ENCODE data around the gene PRG2. TPM values are rescaled to one million over a fixed set of nuclear protein-coding genes. Genes with fewer than 3 reads are reported as not detected.

The PRG2 gene
- total and polyA plus RNA-seq, 2 of the 13 experiments (the other 11 are each of a cell fraction or from before 2014, with no cell fraction given): not detected

DNA sequence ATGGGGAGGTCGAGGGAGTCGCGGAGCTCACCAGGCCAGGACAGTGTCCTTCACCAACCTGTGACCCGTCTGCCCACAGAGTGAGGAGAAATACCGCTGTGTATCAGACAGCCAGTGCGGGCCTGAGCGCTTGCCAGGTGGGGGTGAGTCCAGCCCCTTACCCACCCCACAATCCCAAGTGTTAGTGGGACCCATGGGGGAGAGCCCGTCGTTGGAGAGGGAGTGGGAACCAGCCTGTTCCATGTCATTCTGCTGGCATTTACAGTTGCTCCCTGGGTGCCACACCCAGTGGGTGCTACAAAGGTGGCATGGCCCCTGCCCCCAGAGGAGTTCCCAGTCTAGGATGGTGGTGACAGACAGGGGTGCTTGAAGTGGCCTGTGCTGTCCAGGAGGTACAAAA, 43.1 kb downstream of the PRG2 start:
- H3K36me3 ChIP-seq (replicated peaks in 1 of 2; ENCODE audit: control insufficient read depth in 1 of 2, insufficient read depth in 2 of 2, low read length in 2 of 2): no peaks in the 10 kb centered on the region
- POLR2A ChIA-PET: no interaction called here
- ATAC-seq (no peak), DNase-seq (ENCODE audit: low spot score) (no peak), FAIRE-seq (no peak)
- H3K27ac ChIP-seq (ENCODE audit: extremely low read length, insufficient read depth, low read length): no peak overlapping the region
- no peaks in the 10 kb centered on the region for H3K79me2 ChIP-seq (ENCODE audit: insufficient read depth, low read length)
- no TSS peak for BruUV-seq (replicated peaks)
- H3K4me1 ChIP-seq (ENCODE audit: insufficient read depth, low read length): peaks cover 53% of the 10 kb centered on the region
- CTCF ChIA-PET (ENCODE audit: low intra/inter-chr PET ratio, low total read pairs): no interaction called here
- intact Hi-C loops (cut with micrococcal nuclease; ENCODE audit: unreplicated experiment): loop anchor here (5.0 to 10.0 kb wide), 2 partner anchors 70 to 213 kb away; no protein-coding TSS in a partner anchor
- H4K20me1 ChIP-seq (ENCODE audit: insufficient read depth, low read length): no peaks in the 10 kb centered on the region
- H3K9ac ChIP-seq (ENCODE audit: insufficient read depth, low read depth, low read length): no peak overlapping the region
- WGBS (ENCODE audit: low lambda C conversion rate): 37% methylated on average over 6 of the region's 9 CpGs
- H3K9me3 ChIP-seq (ENCODE audit: low read length): no peaks in the 10 kb centered on the region
- H3K27me3 ChIP-seq (ENCODE audit: control insufficient read depth in 1 of 2, insufficient read depth in 2 of 2, low read length in 2 of 2): peaks cover 1 to 22% of the 10 kb centered on the region in 2 experiments; a peak in 4 of 5 replicates
- no peak overlapping the region for H2AFZ ChIP-seq (ENCODE audit: low read length)
- no peak overlapping the region for H3K4me3 ChIP-seq (replicated peaks in 1 of 3; ENCODE audit: insufficient read depth in 1 of 3, low read depth in 2 of 3, low read length in 3 of 3)
- in situ Hi-C loops (cut with HindIII; ENCODE audit: extremely low pct_ligation_motif_present, low pct_unique_long_range_greater_than_20kb): loop anchor here (5.0 to 10.0 kb wide), 4 partner anchors 110 to 295 kb away; partner anchors contain the start of genes TIMM10 and UBE2L6
- no peak overlapping the region for H3K4me2 ChIP-seq (ENCODE audit: low read depth, low read length)
- TF ChIP-seq, protein P1, sequence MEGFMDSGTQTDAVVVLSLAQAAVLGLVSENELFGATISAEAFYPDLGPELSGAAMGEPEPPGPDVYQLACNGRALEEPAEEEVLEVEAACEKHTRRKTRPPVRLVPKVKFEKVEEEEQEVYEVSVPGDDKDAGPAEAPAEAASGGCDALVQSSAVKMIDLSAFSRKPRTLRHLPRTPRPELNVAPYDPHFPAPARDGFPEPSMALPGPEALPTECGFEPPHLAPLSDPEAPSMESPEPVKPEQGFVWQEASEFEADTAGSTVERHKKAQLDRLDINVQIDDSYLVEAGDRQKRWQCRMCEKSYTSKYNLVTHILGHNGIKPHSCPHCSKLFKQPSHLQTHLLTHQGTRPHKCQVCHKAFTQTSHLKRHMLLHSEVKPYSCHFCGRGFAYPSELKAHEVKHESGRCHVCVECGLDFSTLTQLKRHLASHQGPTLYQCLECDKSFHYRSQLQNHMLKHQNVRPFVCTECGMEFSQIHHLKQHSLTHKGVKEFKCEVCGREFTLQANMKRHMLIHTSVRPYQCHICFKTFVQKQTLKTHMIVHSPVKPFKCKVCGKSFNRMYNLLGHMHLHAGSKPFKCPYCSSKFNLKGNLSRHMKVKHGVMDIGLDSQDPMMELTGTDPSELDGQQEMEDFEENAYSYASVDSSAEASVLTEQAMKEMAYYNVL (CRISPR knock-in tag; IDR thresholded peaks at IDR 0.05; ENCODE audit: borderline replicate concordance): no peak
- TF ChIP-seq SMYD3 (CRISPR knock-in tag; IDR thresholded peaks at IDR 0.05) (no peak), RFX5 (IDR thresholded peaks at IDR 0.05; ENCODE audit: low read depth, low read length) (no peak), ZNF337 (CRISPR knock-in tag; IDR thresholded peaks at IDR 0.05; ENCODE audit: borderline replicate concordance, low read depth) (no peak), RFX1 (IDR thresholded peaks at IDR 0.05) (no peak), ZSCAN22 (CRISPR knock-in tag; IDR thresholded peaks at IDR 0.05) (no peak), PAF1 (CRISPR knock-in tag; IDR thresholded peaks at IDR 0.05) (no peak), MEIS1 (CRISPR knock-in tag; IDR thresholded peaks at IDR 0.05; ENCODE audit: borderline replicate concordance) (no peak), ZNF772 (CRISPR knock-in tag; IDR thresholded peaks at IDR 0.05) (no peak), ZNF354B (CRISPR knock-in tag; IDR thresholded peaks at IDR 0.05) (no peak), MAFF (IDR thresholded peaks at IDR 0.05; ENCODE audit: low read depth, low read length) (no peak), ZNF780A (CRISPR knock-in tag; IDR thresholded peaks at IDR 0.05) (no peak), ZNF761 (CRISPR knock-in tag; conservative IDR thresholded peaks at IDR 0.05) (no peak), PHF21A (CRISPR knock-in tag; IDR thresholded peaks at IDR 0.05) (no peak), HNF4G (IDR thresholded peaks at IDR 0.05; ENCODE audit: borderline replicate concordance, low read depth, low read length) (no peak), HNF4G (CRISPR knock-in tag; IDR thresholded peaks at IDR 0.05; ENCODE audit: borderline replicate concordance, low read depth) (no peak)
- TF ChIP-seq, protein P2, sequence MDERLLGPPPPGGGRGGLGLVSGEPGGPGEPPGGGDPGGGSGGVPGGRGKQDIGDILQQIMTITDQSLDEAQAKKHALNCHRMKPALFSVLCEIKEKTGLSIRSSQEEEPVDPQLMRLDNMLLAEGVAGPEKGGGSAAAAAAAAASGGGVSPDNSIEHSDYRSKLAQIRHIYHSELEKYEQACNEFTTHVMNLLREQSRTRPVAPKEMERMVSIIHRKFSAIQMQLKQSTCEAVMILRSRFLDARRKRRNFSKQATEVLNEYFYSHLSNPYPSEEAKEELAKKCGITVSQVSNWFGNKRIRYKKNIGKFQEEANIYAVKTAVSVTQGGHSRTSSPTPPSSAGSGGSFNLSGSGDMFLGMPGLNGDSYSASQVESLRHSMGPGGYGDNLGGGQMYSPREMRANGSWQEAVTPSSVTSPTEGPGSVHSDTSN (CRISPR knock-in tag; IDR thresholded peaks at IDR 0.05): no peak
- TF ChIP-seq, protein P3, sequence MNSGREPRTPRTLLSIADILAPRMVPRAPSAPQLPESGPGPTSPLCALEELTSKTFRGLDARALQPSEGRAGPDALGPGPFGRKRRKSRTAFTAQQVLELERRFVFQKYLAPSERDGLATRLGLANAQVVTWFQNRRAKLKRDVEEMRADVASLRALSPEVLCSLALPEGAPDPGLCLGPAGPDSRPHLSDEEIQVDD (CRISPR knock-in tag; IDR thresholded peaks at IDR 0.05; ENCODE audit: borderline replicate concordance): no peak
- TF ChIP-seq, protein P4, sequence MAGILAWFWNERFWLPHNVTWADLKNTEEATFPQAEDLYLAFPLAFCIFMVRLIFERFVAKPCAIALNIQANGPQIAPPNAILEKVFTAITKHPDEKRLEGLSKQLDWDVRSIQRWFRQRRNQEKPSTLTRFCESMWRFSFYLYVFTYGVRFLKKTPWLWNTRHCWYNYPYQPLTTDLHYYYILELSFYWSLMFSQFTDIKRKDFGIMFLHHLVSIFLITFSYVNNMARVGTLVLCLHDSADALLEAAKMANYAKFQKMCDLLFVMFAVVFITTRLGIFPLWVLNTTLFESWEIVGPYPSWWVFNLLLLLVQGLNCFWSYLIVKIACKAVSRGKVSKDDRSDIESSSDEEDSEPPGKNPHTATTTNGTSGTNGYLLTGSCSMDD (CRISPR knock-in tag; IDR thresholded peaks at IDR 0.05): no peak
- TF ChIP-seq, protein P5, sequence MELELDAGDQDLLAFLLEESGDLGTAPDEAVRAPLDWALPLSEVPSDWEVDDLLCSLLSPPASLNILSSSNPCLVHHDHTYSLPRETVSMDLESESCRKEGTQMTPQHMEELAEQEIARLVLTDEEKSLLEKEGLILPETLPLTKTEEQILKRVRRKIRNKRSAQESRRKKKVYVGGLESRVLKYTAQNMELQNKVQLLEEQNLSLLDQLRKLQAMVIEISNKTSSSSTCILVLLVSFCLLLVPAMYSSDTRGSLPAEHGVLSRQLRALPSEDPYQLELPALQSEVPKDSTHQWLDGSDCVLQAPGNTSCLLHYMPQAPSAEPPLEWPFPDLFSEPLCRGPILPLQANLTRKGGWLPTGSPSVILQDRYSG (CRISPR knock-in tag; IDR thresholded peaks at IDR 0.05): no peak
